ENCODE results near the gene MEIOC. TPM values are rescaled to one million over a fixed set of nuclear protein-coding genes. Genes with fewer than 3 reads are reported as not detected.

The MEIOC gene
- polyA plus RNA-seq, 3 donors, result 0.09 to 0.15 TPM; not detected in 1

DNA sequence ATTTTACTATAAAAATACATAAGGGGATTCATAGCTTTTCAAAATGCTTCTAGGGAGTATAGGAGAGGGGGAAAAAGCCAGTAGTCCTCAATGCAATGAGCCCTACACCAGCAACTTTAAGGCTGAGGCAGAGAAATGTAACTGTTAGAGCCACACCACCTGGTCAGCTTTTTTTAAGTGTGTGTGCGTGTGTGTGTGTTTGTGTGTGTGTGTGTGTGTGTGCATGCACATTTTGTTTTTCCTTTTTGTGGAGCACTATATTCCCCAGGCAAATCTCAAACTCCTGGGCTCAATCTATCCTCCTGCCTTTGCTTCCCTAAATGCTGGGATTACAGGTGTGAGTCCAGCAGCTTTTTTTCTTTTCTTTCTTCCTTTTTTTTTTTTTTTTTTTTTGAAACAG is 2.3 kb upstream of the MEIOC start:
- TF ChIP-seq, protein P1, sequence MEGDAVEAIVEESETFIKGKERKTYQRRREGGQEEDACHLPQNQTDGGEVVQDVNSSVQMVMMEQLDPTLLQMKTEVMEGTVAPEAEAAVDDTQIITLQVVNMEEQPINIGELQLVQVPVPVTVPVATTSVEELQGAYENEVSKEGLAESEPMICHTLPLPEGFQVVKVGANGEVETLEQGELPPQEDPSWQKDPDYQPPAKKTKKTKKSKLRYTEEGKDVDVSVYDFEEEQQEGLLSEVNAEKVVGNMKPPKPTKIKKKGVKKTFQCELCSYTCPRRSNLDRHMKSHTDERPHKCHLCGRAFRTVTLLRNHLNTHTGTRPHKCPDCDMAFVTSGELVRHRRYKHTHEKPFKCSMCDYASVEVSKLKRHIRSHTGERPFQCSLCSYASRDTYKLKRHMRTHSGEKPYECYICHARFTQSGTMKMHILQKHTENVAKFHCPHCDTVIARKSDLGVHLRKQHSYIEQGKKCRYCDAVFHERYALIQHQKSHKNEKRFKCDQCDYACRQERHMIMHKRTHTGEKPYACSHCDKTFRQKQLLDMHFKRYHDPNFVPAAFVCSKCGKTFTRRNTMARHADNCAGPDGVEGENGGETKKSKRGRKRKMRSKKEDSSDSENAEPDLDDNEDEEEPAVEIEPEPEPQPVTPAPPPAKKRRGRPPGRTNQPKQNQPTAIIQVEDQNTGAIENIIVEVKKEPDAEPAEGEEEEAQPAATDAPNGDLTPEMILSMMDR (IDR thresholded peaks at IDR 0.05), result no peak
- Histone ChIP-seq H4K20me1 (ENCODE audit: insufficient read depth, low read length) (no peaks in the 10 kb centered on the region), H3K79me2 (ENCODE audit: insufficient read depth, low read length) (no peaks in the 10 kb centered on the region), H3K4me1 (ENCODE audit: control insufficient read depth in 1 of 2, insufficient read depth in 2 of 2, low read length in 2 of 2) (peaks cover 6 to 8% of the 10 kb centered on the region in 2 donors), H2AFZ (ENCODE audit: insufficient read depth, low read depth, low read length, poor library complexity, severe bottlenecking) (no peak overlapping the region), H3K9me3 (replicated peaks in 1 of 2; ENCODE audit: control insufficient read depth in 1 of 2, insufficient read depth in 1 of 2, low read length in 2 of 2) (peaks cover 6 to 8% of the 10 kb centered on the region in 2 donors), H3K27me3 (ENCODE audit: control insufficient read depth in 2 of 2, insufficient read depth in 2 of 2, low read length in 2 of 2) (peaks cover 16 to 55% of the 10 kb centered on the region in 2 donors), H3K36me3 (replicated peaks in 1 of 2; ENCODE audit: control insufficient read depth in 1 of 2, insufficient read depth in 2 of 2, low read length in 2 of 2) (no peaks in the 10 kb centered on the region), H3K4me3 (replicated peaks in 1 of 3; ENCODE audit: low read depth in 2 of 3, low read length in 3 of 3) (no peak overlapping the region), H3K4me2 (replicated peaks; ENCODE audit: extremely low read depth, low read length, poor library complexity, severe bottlenecking) (no peak overlapping the region), H3K27ac (ENCODE audit: low read depth in 1 of 2, low read length in 2 of 2) (no peak overlapping the region), H3K9ac (ENCODE audit: insufficient read depth, low read length, poor library complexity, severe bottlenecking) (no peak overlapping the region)
- H3K27ac Mint-ChIP-seq, result no peak overlapping the region
- H3K4me1 Mint-ChIP-seq, result peaks cover 8% of the 10 kb centered on the region
- intact Hi-C loops (cut with micrococcal nuclease), result no loop called here
- peaks cover 0 to 26% (median 17%) of the 10 kb centered on the region in 7 donors for H3K9me3 Mint-ChIP-seq
- peaks cover 0 to 2% of the 10 kb centered on the region in 2 donors for H3K36me3 Mint-ChIP-seq
- peaks cover 58 to 69% (median 68%) of the 10 kb centered on the region in 3 donors for H3K27me3 Mint-ChIP-seq (ENCODE audit: low read depth in 3 of 3)
- no CpG with 5 or more reads among the region's 1 CpG for WGBS (ENCODE audit: insufficient coverage)
- H3K4me3 Mint-ChIP-seq, result peak overlapping the region in 1 of 2 donors; percentile 70
- DNase-seq, result no peak

DNA sequence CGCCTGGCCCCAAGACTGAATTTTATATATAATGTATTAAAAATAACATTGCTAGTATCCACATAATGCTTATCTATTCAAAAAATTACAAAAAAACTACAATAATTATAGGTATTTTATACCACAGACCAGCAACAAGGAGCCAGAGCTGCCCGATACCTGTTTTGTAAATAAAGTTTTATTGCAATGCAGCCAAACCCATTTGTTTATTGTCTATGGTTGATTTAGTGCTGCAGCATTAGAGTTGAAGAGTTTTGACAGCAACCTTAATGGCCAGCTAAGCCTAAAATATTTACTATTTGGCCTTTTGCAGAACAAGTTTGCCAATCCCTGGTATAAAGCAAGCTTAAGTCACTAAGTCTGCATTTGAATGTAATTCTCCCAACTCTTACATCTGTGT is 5.6 kb downstream of the MEIOC start:
- Histone ChIP-seq H3K27me3 (ENCODE audit: control insufficient read depth in 2 of 2, insufficient read depth in 2 of 2, low read length in 2 of 2) (peaks cover 0 to 29% of the 10 kb centered on the region in 2 donors), H4K20me1 (ENCODE audit: insufficient read depth, low read length) (no peaks in the 10 kb centered on the region), H3K79me2 (ENCODE audit: insufficient read depth, low read length) (no peaks in the 10 kb centered on the region), H3K4me1 (ENCODE audit: control insufficient read depth in 1 of 2, insufficient read depth in 2 of 2, low read length in 2 of 2) (peaks cover 0 to 2% of the 10 kb centered on the region in 2 donors), H3K9me3 (replicated peaks in 1 of 2; ENCODE audit: control insufficient read depth in 1 of 2, insufficient read depth in 1 of 2, low read length in 2 of 2) (no peaks in the 10 kb centered on the region), H3K36me3 (replicated peaks in 1 of 2; ENCODE audit: control insufficient read depth in 1 of 2, insufficient read depth in 2 of 2, low read length in 2 of 2) (no peaks in the 10 kb centered on the region), H2AFZ (ENCODE audit: insufficient read depth, low read depth, low read length, poor library complexity, severe bottlenecking) (no peak overlapping the region), H3K9ac (ENCODE audit: insufficient read depth, low read length, poor library complexity, severe bottlenecking) (no peak overlapping the region), H3K4me3 (replicated peaks in 1 of 3; ENCODE audit: low read depth in 2 of 3, low read length in 3 of 3) (no peak overlapping the region), H3K4me2 (replicated peaks; ENCODE audit: extremely low read depth, low read length, poor library complexity, severe bottlenecking) (no peak overlapping the region), H3K27ac (ENCODE audit: low read depth in 1 of 2, low read length in 2 of 2) (no peak overlapping the region)
- H3K9me3 Mint-ChIP-seq, result peaks cover 0 to 16% (median 8%) of the 10 kb centered on the region in 7 donors
- peaks cover 17 to 25% (median 19%) of the 10 kb centered on the region in 3 donors for H3K27me3 Mint-ChIP-seq (ENCODE audit: low read depth in 3 of 3)
- no peak overlapping the region for H3K27ac Mint-ChIP-seq
- TF ChIP-seq, protein P1 (IDR thresholded peaks at IDR 0.05), result no peak
- peaks cover 0 to 2% of the 10 kb centered on the region in 2 donors for H3K36me3 Mint-ChIP-seq
- no peak overlapping the region for H3K4me3 Mint-ChIP-seq
- intact Hi-C loops (cut with micrococcal nuclease), result no loop called here
- WGBS (ENCODE audit: insufficient coverage), result no CpG with 5 or more reads among the region's 2 CpGs
- H3K4me1 Mint-ChIP-seq, result peaks cover 3% of the 10 kb centered on the region
- DNase-seq, result no peak
